Measurements from ENCODE around the gene FGGY. TPM values are rescaled to one million over a fixed set of nuclear protein-coding genes. Genes with fewer than 3 reads are reported as not detected.

Gene FGGY
- total RNA-seq, 4 donors from 2014 or later, result 12.4 to 17.5 (median 16.1) TPM

DNA sequence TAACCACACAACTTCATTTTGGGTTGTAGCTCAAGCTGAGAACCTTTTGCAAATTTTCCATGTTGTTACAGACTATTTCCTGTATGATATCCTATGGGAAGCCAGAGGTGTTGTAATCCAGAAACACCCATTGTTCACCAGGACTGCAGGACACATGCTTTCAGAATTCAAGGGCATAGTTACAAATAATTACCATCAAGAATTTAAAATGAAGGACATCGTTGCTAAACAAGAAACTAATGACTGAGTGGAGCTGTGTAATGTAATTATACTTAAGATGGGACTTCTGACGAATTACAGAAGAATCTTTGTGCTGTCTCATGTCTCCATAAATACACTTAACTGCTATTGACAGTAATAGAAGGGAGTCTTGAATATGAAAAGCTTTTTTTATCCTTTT is 470.2 kb downstream of the FGGY start:
- no peak overlapping the region for H3K4me3 ChIP-seq
- no peaks in the 10 kb centered on the region for H3K36me3 ChIP-seq
- H3K27me3 ChIP-seq, result no peaks in the 10 kb centered on the region
- TF ChIP-seq EP300 (IDR thresholded peaks at IDR 0.05), result no peak
- TF ChIP-seq, protein P1, sequence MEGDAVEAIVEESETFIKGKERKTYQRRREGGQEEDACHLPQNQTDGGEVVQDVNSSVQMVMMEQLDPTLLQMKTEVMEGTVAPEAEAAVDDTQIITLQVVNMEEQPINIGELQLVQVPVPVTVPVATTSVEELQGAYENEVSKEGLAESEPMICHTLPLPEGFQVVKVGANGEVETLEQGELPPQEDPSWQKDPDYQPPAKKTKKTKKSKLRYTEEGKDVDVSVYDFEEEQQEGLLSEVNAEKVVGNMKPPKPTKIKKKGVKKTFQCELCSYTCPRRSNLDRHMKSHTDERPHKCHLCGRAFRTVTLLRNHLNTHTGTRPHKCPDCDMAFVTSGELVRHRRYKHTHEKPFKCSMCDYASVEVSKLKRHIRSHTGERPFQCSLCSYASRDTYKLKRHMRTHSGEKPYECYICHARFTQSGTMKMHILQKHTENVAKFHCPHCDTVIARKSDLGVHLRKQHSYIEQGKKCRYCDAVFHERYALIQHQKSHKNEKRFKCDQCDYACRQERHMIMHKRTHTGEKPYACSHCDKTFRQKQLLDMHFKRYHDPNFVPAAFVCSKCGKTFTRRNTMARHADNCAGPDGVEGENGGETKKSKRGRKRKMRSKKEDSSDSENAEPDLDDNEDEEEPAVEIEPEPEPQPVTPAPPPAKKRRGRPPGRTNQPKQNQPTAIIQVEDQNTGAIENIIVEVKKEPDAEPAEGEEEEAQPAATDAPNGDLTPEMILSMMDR (IDR thresholded peaks at IDR 0.05), result no peak
- no peak for TF ChIP-seq POLR2A (IDR thresholded peaks at IDR 0.05)
- no peak for TF ChIP-seq POLR2AphosphoS5 (IDR thresholded peaks at IDR 0.05)
- WGBS, result 31% methylated on average over 2 of the region's 2 CpGs
- H3K27ac ChIP-seq, result peak overlapping the region; percentile 25
- no peak for DNase-seq (ENCODE audit: low spot score in 2 of 2)
- no peaks in the 10 kb centered on the region for H3K9me3 ChIP-seq
- peaks cover 37% of the 10 kb centered on the region for H3K4me1 ChIP-seq

- peak overlapping the region; percentile 34 for H3K27ac ChIP-seq
- TF ChIP-seq EP300 (IDR thresholded peaks at IDR 0.05) (no peak), POLR2AphosphoS5 (IDR thresholded peaks at IDR 0.05) (no peak), POLR2A (IDR thresholded peaks at IDR 0.05) (no peak)
- TF ChIP-seq, protein P1 (IDR thresholded peaks at IDR 0.05), result no peak
- no peaks in the 10 kb centered on the region for H3K36me3 ChIP-seq
- no peaks in the 10 kb centered on the region for H3K9me3 ChIP-seq
- no peak overlapping the region for H3K4me3 ChIP-seq
- 71% methylated on average over 10 of the region's 10 CpGs for WGBS
- DNase-seq (ENCODE audit: low spot score in 2 of 2), result no peak
- no peaks in the 10 kb centered on the region for H3K27me3 ChIP-seq
- peaks cover 37% of the 10 kb centered on the region for H3K4me1 ChIP-seq
Measured at GRCh38 chr1:59768792-59769735, 472.2 kb downstream of the FGGY start.

DNA sequence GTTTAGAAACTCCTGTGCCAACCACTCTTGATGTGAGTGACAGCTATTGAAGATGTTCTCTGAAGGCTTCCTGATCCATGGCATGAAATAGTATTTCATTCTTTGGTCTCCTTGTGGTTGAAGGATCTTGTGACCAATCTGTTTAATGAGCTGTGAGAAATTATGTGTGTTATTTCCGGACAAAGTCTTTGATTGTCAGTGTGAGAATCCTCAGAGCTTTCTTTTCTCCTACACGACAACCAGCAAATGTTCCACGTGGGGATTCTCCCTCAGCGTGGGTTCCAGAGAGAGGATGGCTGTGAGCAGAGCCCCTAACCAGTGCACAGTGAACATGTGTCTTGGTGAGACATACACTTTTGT is 472.8 kb downstream of the FGGY start:
- H3K27me3 ChIP-seq, result no peaks in the 10 kb centered on the region
- no peak overlapping the region for H3K27ac ChIP-seq
- H3K36me3 ChIP-seq, result no peaks in the 10 kb centered on the region
- peaks cover 35% of the 10 kb centered on the region for H3K4me1 ChIP-seq
- TF ChIP-seq, protein P1 (IDR thresholded peaks at IDR 0.05), result no peak
- TF ChIP-seq EP300 (IDR thresholded peaks at IDR 0.05) (no peak), POLR2AphosphoS5 (IDR thresholded peaks at IDR 0.05) (no peak), POLR2A (IDR thresholded peaks at IDR 0.05) (no peak)
- no peak for DNase-seq (ENCODE audit: low spot score in 2 of 2)
- no peaks in the 10 kb centered on the region for H3K9me3 ChIP-seq
- 91% methylated on average over 4 of the region's 4 CpGs for WGBS
- no peak overlapping the region for H3K4me3 ChIP-seq

- H3K4me3 ChIP-seq, result no peak overlapping the region
- 96% methylated on average over 3 of the region's 3 CpGs for WGBS
- TF ChIP-seq POLR2A (IDR thresholded peaks at IDR 0.05) (no peak), POLR2AphosphoS5 (IDR thresholded peaks at IDR 0.05) (no peak), EP300 (IDR thresholded peaks at IDR 0.05) (no peak)
- TF ChIP-seq, protein P1 (IDR thresholded peaks at IDR 0.05), result no peak
Measured at GRCh38 chr1:59771361-59771760, 474.5 kb downstream of the FGGY start.

GRCh38 chr1:59775480-59775879 is 478.6 kb downstream of the FGGY start:
- Histone ChIP-seq H3K9me3 (no peaks in the 10 kb centered on the region), H3K36me3 (no peaks in the 10 kb centered on the region), H3K4me1 (no peaks in the 10 kb centered on the region), H3K27me3 (no peaks in the 10 kb centered on the region), H3K4me3 (no peak overlapping the region), H3K27ac (no peak overlapping the region)
- no peak for TF ChIP-seq POLR2A (IDR thresholded peaks at IDR 0.05)
- TF ChIP-seq POLR2AphosphoS5 (IDR thresholded peaks at IDR 0.05), result no peak
- WGBS, result 90% methylated on average over 4 of the region's 4 CpGs
- no peak for DNase-seq (ENCODE audit: low spot score in 2 of 2)

More at GRCh38 chr1:59771361-59771760, 474.5 kb downstream of the FGGY start:
- H3K27ac ChIP-seq, result no peak overlapping the region
- no peaks in the 10 kb centered on the region for H3K27me3 ChIP-seq
- H3K9me3 ChIP-seq, result no peaks in the 10 kb centered on the region
- no peak for DNase-seq (ENCODE audit: low spot score in 2 of 2)
- H3K36me3 ChIP-seq, result no peaks in the 10 kb centered on the region
- peaks cover 20% of the 10 kb centered on the region for H3K4me1 ChIP-seq
